Stimulated activated CD8-positive, alpha-beta memory T cell treated with anti-CD3 and anti-CD28 coated beads, Interleukin-7, amount 100 ng/mL, for 4 hours (primary cell): ENCODE results near the gene PAM.

Experiments used
- DNase-seq, 2 donors: peaks; one replicate each; pipeline ENCODE4 v3.0.0-alpha.2; 2020; ENCODE audit warnings: low read depth in 2 of 2

The PAM gene

DNA sequence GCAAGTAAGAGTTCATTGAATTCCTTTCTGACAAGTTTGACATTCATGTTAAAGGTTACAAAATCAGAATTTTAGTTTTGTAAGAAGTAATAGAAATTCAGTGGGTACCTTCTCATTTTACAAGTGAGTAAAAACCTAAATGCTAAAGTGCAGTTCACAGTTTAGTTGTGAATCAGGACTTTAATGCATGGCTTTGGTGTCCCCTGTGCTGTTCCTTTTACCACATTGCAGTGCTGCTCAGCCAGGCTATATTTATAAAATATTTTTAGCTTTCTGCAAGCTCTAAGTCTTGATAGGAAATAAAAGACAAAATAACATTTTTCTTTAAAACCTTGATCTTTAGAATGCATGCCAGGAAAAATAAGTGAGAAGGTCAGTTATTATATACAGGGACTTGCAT lies 26.3 kb downstream of the PAM start:
- no peak for DNase-seq

DNA sequence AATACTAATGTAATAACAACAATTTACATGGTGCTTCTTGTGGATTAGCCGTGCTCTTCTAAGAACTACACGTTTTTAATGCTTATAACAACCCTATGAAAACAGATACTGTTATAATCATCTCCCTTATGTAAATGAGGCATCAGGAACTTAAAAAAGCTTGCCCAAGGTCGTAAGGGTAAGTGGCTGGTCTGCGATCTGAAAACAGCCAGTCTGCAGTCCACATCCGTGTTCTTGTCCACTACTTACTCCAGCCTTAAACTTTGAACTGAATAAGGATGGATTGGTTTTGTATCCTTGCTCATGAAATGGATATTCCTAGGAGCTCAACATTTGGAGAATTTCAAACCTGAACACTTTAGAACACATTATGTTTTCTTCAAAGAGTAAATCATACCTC lies 26.7 kb downstream of the PAM start:
- DNase-seq: no peak

DNA sequence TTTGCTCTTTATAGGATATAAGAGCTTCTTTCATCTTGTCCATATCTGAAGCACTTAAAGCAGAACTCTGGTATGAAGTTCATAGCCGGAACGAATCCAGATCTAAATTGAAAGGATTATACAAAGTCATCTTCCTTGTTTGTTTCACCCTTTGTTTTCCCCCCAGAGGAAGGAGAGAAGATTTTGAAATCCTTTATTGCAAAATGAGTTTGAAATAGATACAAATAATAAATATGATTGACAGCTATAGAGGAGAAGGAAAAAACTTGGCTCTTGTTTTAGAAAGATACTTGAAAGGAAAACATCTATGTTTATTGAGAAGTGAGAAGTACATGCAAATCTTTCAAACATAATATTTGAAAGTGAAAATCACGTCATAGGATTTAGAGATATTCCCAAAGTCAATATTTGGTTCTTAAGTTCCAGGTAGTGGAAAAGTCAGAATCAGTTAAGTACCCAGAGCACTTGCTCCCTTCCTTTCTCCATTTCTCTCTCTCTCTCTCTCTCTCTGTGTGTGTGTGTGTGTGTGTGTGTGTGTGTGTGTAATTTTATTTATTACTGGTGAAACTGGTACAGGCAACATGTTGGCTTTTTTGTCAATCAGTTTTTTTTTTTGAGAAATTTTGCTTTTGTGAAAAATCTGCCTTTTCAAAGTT lies 27.2 kb downstream of the PAM start:
- DNase-seq: no peak

DNA sequence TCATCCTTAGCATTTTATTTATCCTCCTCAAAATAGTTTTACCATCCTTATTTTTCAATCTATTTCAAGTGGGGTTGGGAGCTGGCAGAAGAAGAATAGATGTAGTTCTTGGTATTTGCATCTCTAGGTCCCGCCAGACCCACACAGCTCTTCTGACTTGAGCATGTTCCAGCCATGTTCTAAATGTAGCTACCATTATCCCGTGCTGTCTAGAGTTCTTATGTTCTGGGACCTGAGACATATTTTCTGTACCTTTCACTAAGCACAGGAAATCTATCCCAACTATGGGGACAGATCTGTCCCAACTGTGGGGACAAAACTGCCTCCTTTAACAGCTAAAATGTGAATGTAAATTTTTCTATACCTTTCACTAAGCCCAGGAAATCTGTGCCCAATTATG lies 32.0 kb downstream of the PAM start:
- DNase-seq: no peak

- DNase-seq: no peak
Measured at GRCh38 chr5:102788788-102789187, 33.7 kb downstream of the PAM start.

DNA sequence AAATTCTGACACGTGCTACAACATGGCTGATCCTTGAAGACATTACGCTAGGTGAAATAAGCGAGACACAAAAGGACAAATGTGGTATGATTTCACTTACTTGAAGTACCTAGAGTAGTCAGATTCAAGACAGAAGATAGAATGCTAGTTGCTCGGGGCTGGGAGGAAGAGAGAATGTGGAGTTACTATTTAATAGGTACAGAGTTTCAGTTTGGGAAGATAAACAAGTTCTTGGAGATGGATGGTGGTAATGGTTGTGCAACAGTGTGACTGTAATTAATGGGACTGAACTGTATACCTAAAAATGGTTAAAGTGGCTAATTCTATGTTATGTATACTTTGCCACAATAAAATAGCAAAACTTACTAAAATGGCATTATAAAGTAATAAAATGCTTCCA lies 34.4 kb downstream of the PAM start:
- DNase-seq: no peak

DNA sequence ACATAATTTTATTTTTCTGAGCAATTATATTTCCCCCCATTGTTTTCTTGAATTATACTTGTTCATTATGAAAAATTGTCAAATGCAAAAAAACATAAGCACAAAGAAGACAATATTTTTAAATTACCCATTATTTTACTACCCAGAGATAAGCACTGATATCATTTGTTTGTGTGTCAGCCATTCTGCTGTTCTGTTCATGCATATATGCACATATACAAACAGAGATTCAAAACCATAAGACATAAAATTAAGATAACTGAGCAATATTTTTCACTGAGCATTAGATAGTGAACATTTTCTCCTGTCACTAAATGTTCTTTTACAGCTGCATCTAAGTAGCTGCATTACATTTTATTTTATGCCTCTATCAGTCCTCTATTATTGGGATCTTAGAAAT lies 35.6 kb downstream of the PAM start:
- no peak for DNase-seq

GRCh38 chr5:102792705-102793104 lies 37.6 kb downstream of the PAM start:
- DNase-seq: no peak

GRCh38 chr5:102794047-102794446 lies 38.9 kb downstream of the PAM start:
- DNase-seq: no peak

DNA sequence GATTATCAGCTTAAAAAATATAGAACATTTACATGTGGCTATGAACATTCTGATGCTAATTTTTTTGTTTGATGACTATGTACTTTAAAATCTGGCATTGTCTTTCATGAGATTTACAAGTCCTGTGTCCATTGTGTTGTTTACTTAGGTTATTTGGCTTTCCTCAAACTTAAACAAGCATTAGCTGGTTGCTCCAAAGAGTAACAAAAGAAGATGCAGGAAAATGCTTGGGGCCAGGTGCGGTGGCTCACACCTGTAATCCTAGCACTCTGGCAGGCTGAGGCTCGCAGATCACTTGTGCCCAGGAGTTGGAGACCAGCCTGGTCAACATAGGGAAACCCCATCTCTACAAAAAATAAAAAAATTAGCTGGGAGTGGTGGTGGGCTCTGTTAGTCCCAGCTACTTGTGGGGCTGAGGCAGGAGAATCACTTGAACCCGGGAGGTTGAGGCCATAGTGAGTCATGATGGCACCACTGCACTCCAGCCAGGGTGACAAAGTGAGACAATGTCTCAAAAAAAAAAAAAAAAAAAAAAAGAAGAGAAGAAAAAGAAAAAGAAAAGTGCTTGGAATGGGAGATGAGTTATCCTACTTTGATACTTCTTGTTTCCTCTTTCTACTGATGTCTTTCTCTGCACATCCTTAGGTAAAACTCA lies 39.7 kb downstream of the PAM start:
- DNase-seq: no peak

DNA sequence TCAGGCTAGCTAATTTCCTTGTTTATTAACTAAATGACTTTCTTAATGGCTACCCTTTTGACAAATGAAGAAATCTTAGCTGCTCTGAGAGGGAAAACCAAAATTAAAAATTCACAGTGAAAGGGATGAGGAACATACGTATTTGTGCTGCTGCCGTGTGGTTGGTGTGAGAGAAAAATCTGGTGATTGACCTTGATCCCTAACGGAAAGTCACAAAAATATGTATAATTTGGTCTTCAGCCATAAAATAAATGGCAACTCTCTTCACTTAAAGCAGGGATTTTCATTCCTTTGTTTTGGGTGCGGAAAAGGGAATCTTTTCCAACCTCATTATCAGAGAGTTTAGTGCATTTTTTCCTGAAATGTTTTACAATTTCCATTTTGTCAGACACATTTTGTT lies 40.4 kb downstream of the PAM start:
- DNase-seq: no peak

- DNase-seq: no peak
Measured at GRCh38 chr5:102796009-102796408, 40.9 kb downstream of the PAM start.

DNA sequence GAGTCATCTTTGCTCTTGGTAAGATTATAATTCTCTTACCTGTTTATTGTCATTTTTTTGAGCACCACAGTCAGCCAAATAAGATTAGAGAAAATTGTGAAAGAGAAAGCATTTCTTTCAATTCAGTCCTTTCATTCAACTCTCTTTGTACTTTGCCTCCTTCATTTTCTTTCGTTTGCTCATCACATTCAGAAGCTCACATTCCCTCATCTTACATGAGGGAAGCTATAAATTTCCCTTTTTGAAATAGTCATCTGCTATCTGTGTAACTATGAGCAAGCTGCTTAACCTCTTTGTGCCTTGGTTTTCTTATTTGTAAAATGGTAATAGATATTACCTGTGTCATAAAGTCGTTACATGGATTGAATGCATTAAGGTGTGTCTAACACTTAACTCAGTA lies 41.4 kb downstream of the PAM start:
- no peak for DNase-seq

GRCh38 chr5:102797322-102797884 lies 42.3 kb downstream of the PAM start:
- no peak for DNase-seq

DNA sequence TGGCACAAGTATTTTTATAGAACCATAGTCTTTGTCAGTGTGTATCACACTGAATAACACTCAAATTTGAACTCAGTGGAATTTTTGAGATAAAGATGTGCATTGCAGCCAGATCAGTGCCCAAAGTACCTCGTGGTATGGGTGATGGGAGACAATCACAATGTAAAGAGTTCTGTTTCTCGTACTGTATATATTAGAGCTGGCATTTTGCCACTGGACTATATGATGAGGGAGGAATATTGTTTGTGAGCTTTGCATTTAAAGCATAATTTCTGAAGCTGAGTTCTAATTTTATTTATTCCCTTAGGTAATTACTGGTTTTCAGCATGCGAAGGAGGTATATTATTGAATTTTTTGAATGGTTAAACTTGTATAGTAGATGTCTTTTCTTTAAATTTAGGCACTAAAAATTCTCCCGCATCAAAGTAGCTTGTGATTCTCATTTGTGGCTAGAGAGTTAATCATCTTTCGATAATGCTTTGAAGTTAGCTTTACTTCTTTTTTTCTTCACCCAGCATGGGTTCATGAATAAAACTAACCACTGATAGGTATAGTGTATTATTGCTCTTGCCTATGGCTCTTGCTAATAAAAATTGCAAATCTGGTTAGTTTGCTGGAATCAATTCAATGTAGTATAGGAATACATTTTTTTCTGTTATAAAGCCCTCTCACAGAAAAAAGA lies 43.1 kb downstream of the PAM start:
- DNase-seq: no peak

GRCh38 chr5:102799017-102799416 lies 43.9 kb downstream of the PAM start:
- no peak for DNase-seq

GRCh38 chr5:102800427-102800826 lies 45.3 kb downstream of the PAM start:
- no peak for DNase-seq

- no peak for DNase-seq
Measured at GRCh38 chr5:102801371-102801770, 46.3 kb downstream of the PAM start.

GRCh38 chr5:102802708-102803458 lies 47.8 kb downstream of the PAM start:
- no peak for DNase-seq

DNA sequence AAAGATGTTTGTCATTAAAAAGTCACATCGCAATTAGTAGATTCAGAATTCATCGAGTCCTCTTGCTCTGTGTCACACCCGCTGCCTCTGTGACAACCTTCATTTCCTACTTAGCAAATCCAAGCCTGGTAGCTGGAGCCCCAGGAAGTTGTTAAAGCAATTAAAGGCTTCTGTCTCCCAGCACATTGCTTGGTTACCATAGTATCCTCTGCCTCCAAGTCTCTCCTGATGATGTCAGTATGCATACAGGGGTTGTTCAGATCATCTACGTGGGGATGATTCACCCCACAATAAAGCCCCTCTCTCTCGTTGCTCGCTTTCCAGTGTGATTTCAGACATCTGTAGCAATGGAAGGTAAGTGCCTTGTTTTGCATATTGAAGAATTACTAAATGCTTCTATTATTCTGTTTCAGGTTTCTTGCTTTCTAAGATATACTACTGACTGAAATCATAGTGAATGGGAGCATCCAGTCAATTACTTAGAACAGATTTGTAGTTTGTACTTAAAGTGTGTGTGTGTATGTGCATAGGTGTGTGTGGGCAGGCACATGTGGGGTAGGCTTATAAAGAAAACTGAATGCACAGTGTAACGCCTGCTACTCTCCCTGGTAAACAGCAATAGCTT lies 52.9 kb downstream of the PAM start:
- DNase-seq: no peak

DNA sequence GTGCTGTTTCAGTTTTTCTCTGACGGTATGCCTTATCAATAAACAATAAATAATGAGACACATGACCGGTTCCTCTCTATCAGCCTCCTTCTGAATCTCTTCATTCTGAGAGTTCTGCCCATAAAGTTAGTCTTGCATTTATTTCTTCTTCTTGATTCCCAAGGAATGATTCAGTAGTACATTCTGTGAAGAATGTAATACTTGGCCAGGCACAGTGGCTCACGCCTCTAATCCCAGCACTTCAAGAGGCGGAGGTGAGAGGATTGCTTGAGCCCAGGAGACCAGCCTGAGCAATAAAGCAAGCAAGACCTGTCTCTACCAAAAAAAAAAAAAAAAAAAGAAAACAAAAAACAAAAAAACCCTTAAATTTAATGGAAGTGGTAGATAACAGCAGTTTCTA lies 53.9 kb downstream of the PAM start:
- DNase-seq: no peak

- no peak for DNase-seq
Measured at GRCh38 chr5:102811972-102812371, 56.9 kb downstream of the PAM start.
